Upper lobe of left lung (tissue), 6 donors: ENCODE results near the gene DEFB124. TPM values are rescaled to one million over a fixed set of nuclear protein-coding genes. Genes with fewer than 3 reads are reported as not detected.
A peak's percentile ranks its signal among the peaks of the same experiment; 100 is the strongest.

ENCODE experiments used
- ATAC-seq, 2 donors: fragments of 200-7000 bp; cut with Tn5 transposase; one replicate each; pipeline ENCODE4 v1.9.1; 2022; ENCODE audit warnings: mild to moderate bottlenecking in 2 of 2, moderate library complexity in 2 of 2; ENCODE audit not compliant: low FRiP score in 2 of 2
- DNase-seq, 2 donors: peaks; one replicate each; pipeline ENCODE4 v3.0.0-alpha.2; 2019 to 2020
- H3K27ac ChIP-seq, 4 donors: fragments of 200-600 bp; sonication (generic); one replicate each; pipeline ENCODE4 v1.5.1; 2016 to 2019
- H3K27me3 ChIP-seq, 4 donors: fragments of 200-600 bp; sonication (generic); one replicate each; pipeline ENCODE4 v1.5.1; 2017 to 2019
- H3K36me3 ChIP-seq, 4 donors: fragments of 200-600 bp; sonication (generic); one replicate each; pipeline ENCODE4 v1.5.1; 2016 to 2019
- H3K4me1 ChIP-seq, 4 donors: fragments of 200-600 bp; sonication (generic); one replicate each; pipeline ENCODE4 v1.5.1; 2018 to 2019
- H3K4me3 ChIP-seq, 4 donors: fragments of 200-600 bp; sonication (generic); one replicate each; pipeline ENCODE4 v1.5.1; 2017 to 2019; ENCODE audit warnings: mild to moderate bottlenecking in 2 of 4, moderate library complexity in 1 of 4
- H3K9me3 ChIP-seq, 4 donors: fragments of 200-600 bp; sonication (generic); one replicate each; pipeline ENCODE4 v1.5.1; 2018 to 2019
- CTCF ChIP-seq, 6 experiments: fragments of 450-650 bp in 4 of 6; fragments of 200-600 bp in 2 of 6; sonication (generic) in 2 of 6; IDR thresholded peaks; one replicate each; pipeline ENCODE4 v1.5.1; 2016 to 2019; ENCODE audit warnings: antibody characterized with exemption in 6 of 6
- EP300 ChIP-seq, 4 donors: sonication (generic); formaldehyde crosslinking; IDR thresholded peaks; one replicate each; pipeline ENCODE4 v1.5.1; 2017; ENCODE audit warnings: antibody characterized with exemption in 4 of 4, control low read depth in 2 of 4
- POLR2A ChIP-seq, 4 donors: fragments of 450-650 bp; IDR thresholded peaks; one replicate each; pipeline ENCODE4 v1.5.1; 2016 to 2017; ENCODE audit warnings: antibody characterized with exemption in 4 of 4, mild to moderate bottlenecking in 2 of 4
- POLR2AphosphoS5 ChIP-seq, 2 donors: sonication (generic); formaldehyde crosslinking; IDR thresholded peaks; one replicate each; pipeline ENCODE4 v1.5.1; 2017; ENCODE audit warnings: antibody characterized with exemption in 2 of 2
- WGBS, 2 donors: methylation state at CpG; one replicate each; pipeline ENCODE4 v1.1.5; 2017 to 2018; 5-methylcytosine and 5-hydroxymethylcytosine counted together
- total RNA-seq, 6 donors: library from RNA; depleted of rRNA in 4 of 6; stranded (reverse); fragments of >200 nt in 4 of 6; gene quantifications; one replicate each; pipeline versions ENCODE4 v1.1.0 to v1.2.1, GENCODE V29; 2016 to 2021
- donor health status: DM: no; HTN: no; CAD: no; lungs with moderate emphysema.
- donor health status: DM: no; HTN: yes; CAD: no; lungs with severe emphysema.

Gene DEFB124
- total RNA-seq, 6 donors from 2014 or later = not detected

- DNase-seq = no peak
- no peak overlapping the region for H3K27ac ChIP-seq
- ATAC-seq = no peak
- TF ChIP-seq EP300 (IDR thresholded peaks at IDR 0.05) (no peak), CTCF (IDR thresholded peaks at IDR 0.05) (no peak), POLR2A (IDR thresholded peaks at IDR 0.05) (no peak), POLR2AphosphoS5 (IDR thresholded peaks at IDR 0.05) (no peak)
- peaks cover 0 to 6% (median 1%) of the 10 kb centered on the region in 4 donors for H3K4me1 ChIP-seq
- no peaks in the 10 kb centered on the region for H3K27me3 ChIP-seq
- H3K36me3 ChIP-seq = no peaks in the 10 kb centered on the region
- no peaks in the 10 kb centered on the region for H3K9me3 ChIP-seq
- WGBS, 2 donors = 45 to 59% methylated on average over 1 of the region's 1 CpG
- H3K4me3 ChIP-seq = no peak overlapping the region
Measured at GRCh38 chr20:31500527-31500926, 25.6 kb upstream of the DEFB124 start.

GRCh38 chr20:31497838-31498540 lies 23.1 kb upstream of the DEFB124 start:
- no peak for TF ChIP-seq CTCF (IDR thresholded peaks at IDR 0.05)
- TF ChIP-seq POLR2AphosphoS5 (IDR thresholded peaks at IDR 0.05) = no peak
- no peak for TF ChIP-seq POLR2A (IDR thresholded peaks at IDR 0.05)
- TF ChIP-seq EP300 (IDR thresholded peaks at IDR 0.05) = no peak
- Histone ChIP-seq H3K27me3 (no peaks in the 10 kb centered on the region), H3K4me1 (peaks cover 0 to under 1% (median 0%) of the 10 kb centered on the region in 4 donors), H3K9me3 (no peaks in the 10 kb centered on the region), H3K4me3 (no peak overlapping the region), H3K36me3 (no peaks in the 10 kb centered on the region), H3K27ac (peak overlapping the region in 3 of 4 donors; percentile 53 to 67 (median 59))
- ATAC-seq (no peak), DNase-seq (no peak)
- 27 to 31% methylated on average over 6 of the region's 6 CpGs for WGBS, 2 donors

GRCh38 chr20:31496761-31497295 lies 21.9 kb upstream of the DEFB124 start:
- H3K36me3 ChIP-seq = no peaks in the 10 kb centered on the region
- ATAC-seq (peak; percentile 73 to 84), DNase-seq (no peak)
- H3K27me3 ChIP-seq = no peaks in the 10 kb centered on the region
- H3K4me3 ChIP-seq = no peak overlapping the region
- H3K9me3 ChIP-seq = no peaks in the 10 kb centered on the region
- H3K27ac ChIP-seq = peak overlapping the region in 3 of 4 donors; percentile 53 to 67 (median 59)
- H3K4me1 ChIP-seq = no peaks in the 10 kb centered on the region
- WGBS, 2 donors = 21 to 49% methylated on average over 8 to 14 of the region's 15 CpGs
- TF ChIP-seq EP300 (IDR thresholded peaks at IDR 0.05) = no peak
- peak in 1 of 2 donors; percentile 51 for TF ChIP-seq POLR2AphosphoS5 (IDR thresholded peaks at IDR 0.05)
- no peak for TF ChIP-seq POLR2A (IDR thresholded peaks at IDR 0.05)
- TF ChIP-seq CTCF (IDR thresholded peaks at IDR 0.05) = no peak

GRCh38 chr20:31494131-31494530 lies 19.2 kb upstream of the DEFB124 start:
- Histone ChIP-seq H3K9me3 (no peaks in the 10 kb centered on the region), H3K27ac (no peak overlapping the region), H3K4me1 (no peaks in the 10 kb centered on the region), H3K4me3 (no peak overlapping the region), H3K27me3 (no peaks in the 10 kb centered on the region), H3K36me3 (no peaks in the 10 kb centered on the region)
- ATAC-seq (no peak), DNase-seq (no peak)
- whole genome bisulfite sequencing, 2 donors = 33 to 46% methylated on average over 2 of the region's 2 CpGs
- TF ChIP-seq POLR2A (IDR thresholded peaks at IDR 0.05) (no peak), EP300 (IDR thresholded peaks at IDR 0.05) (no peak), POLR2AphosphoS5 (IDR thresholded peaks at IDR 0.05) (no peak), CTCF (IDR thresholded peaks at IDR 0.05) (peak in 4 of 6 experiments; percentile 11 to 34 (median 19))
